GM20431 (cell line): ENCODE measurements around the gene IGSF6.
"Not testable (repeated sequence)": the region's sequence is repeated elsewhere in the genome, so short reads cannot be mapped to it uniquely, and the experiment has no call there.

Source experiments
- in situ Hi-C: fragments of 300-500 bp; cut with MseI, MboI; formaldehyde crosslinking; loops from one replicate; pipeline ENCODE4 v1.15.0; 2020; ENCODE audit warnings: low sequenced_read_pairs; ENCODE audit not compliant: unreplicated experiment

IGSF6 gene

GRCh38 chr16:21610006-21610544 is 42.3 kb downstream of the IGSF6 start:
- in situ Hi-C loops, result no loop called here

- in situ Hi-C loops, result no loop called here
These were observed 43.6 kb downstream of the IGSF6 start for GRCh38 chr16:21608639-21609328.

GRCh38 chr16:21605848-21606247 is 46.6 kb downstream of the IGSF6 start:
- in situ Hi-C loops, result not testable (repeated sequence)

- in situ Hi-C loops, result no loop called here
These were observed 48.5 kb downstream of the IGSF6 start for GRCh38 chr16:21603928-21604327.

- in situ Hi-C loops, result no loop called here
These were observed 49.6 kb downstream of the IGSF6 start for GRCh38 chr16:21602785-21603184.

- in situ Hi-C loops, result no loop called here
These were observed 52.2 kb downstream of the IGSF6 start for GRCh38 chr16:21600031-21600773.

- in situ Hi-C loops, result loop anchor here (25.0 kb wide), 1 partner anchor 113 kb away; no protein-coding TSS in a partner anchor
These were observed 53.0 kb downstream of the IGSF6 start, which contains the start of gene METTL9 for GRCh38 chr16:21599122-21600030. METTL9 (plus strand) TSS chr16:21599577; CDS start chr16:21599734, 157 bp downstream.

GRCh38 chr16:21598701-21599121 is 53.7 kb downstream of the IGSF6 start:
- in situ Hi-C loops, result loop anchor here (25.0 kb wide), 1 partner anchor 114 kb away; no protein-coding TSS in a partner anchor

- in situ Hi-C loops, result loop anchor here (25.0 kb wide), 1 partner anchor 114 kb away; no protein-coding TSS in a partner anchor
These were observed 54.2 kb downstream of the IGSF6 start for GRCh38 chr16:21598206-21598605.

- in situ Hi-C loops, result loop anchor here (25.0 kb wide), 1 partner anchor 115 kb away; no protein-coding TSS in a partner anchor
These were observed 54.8 kb downstream of the IGSF6 start for GRCh38 chr16:21597561-21598030.

- in situ Hi-C loops, result loop anchor here (25.0 kb wide), 1 partner anchor 119 kb away; no protein-coding TSS in a partner anchor
These were observed 58.7 kb downstream of the IGSF6 start for GRCh38 chr16:21593530-21594289.

GRCh38 chr16:21592191-21592590 is 60.2 kb downstream of the IGSF6 start:
- in situ Hi-C loops, result loop anchor here (25.0 kb wide), 1 partner anchor 120 kb away; no protein-coding TSS in a partner anchor

GRCh38 chr16:21590796-21591195 is 61.6 kb downstream of the IGSF6 start:
- in situ Hi-C loops, result loop anchor here (25.0 kb wide), 1 partner anchor 122 kb away; no protein-coding TSS in a partner anchor

- in situ Hi-C loops, result loop anchor here (25.0 kb wide), 1 partner anchor 122 kb away; no protein-coding TSS in a partner anchor
These were observed 62.1 kb downstream of the IGSF6 start for GRCh38 chr16:21590287-21590686.

GRCh38 chr16:21589551-21589950 is 62.9 kb downstream of the IGSF6 start:
- in situ Hi-C loops, result loop anchor here (25.0 kb wide), 1 partner anchor 123 kb away; no protein-coding TSS in a partner anchor
